Heart right ventricle (tissue), 16 donors: ENCODE measurements around the gene NR4A1. TPM values are rescaled to one million over a fixed set of nuclear protein-coding genes. Genes with fewer than 3 reads are reported as not detected.

Experiments used
- ATAC-seq, 8 donors: fragments of 200-7000 bp; cut with Tn5 transposase; one replicate each; pipeline ENCODE4 v1.9.1; 2020; ENCODE audit warnings: mild to moderate bottlenecking in 8 of 8, moderate library complexity in 8 of 8, moderate number of reproducible peaks in 1 of 8
- DNase-seq, 2 donors: peaks; one replicate each; pipeline ENCODE4 v3.0.0-alpha.2; 2020
- H3K27ac ChIP-seq, 10 donors: fragments of 200-600 bp; sonication (generic) in 2 of 10; one replicate each; pipeline versions ENCODE4 v1.5.0 to v1.8.0; 2020 to 2022; ENCODE audit warnings: mild to moderate bottlenecking in 3 of 10
- H3K27me3 ChIP-seq, 7 donors: fragments of 200-600 bp; one replicate each; pipeline ENCODE4 v1.8.0; 2021 to 2022; ENCODE audit warnings: mild to moderate bottlenecking in 2 of 7
- H3K36me3 ChIP-seq, 9 donors: fragments of 200-600 bp; sonication (generic) in 1 of 9; one replicate each; pipeline versions ENCODE4 v1.5.0 to v1.8.0; 2020 to 2022; ENCODE audit warnings: mild to moderate bottlenecking in 2 of 9
- H3K4me1 ChIP-seq, 9 donors: fragments of 200-600 bp; sonication (generic) in 1 of 9; one replicate each; pipeline versions ENCODE4 v1.5.0 to v1.8.0; 2020 to 2022; ENCODE audit warnings: mild to moderate bottlenecking in 4 of 9
- H3K4me3 ChIP-seq, 10 donors: fragments of 200-600 bp; sonication (generic) in 2 of 10; one replicate each; pipeline versions ENCODE4 v1.5.0 to v1.8.0; 2020 to 2022; ENCODE audit warnings: mild to moderate bottlenecking in 7 of 10, moderate library complexity in 2 of 10
- H3K9me3 ChIP-seq, 11 donors: fragments of 200-600 bp in 10 of 11; sonication (generic) in 2 of 11; one replicate each; pipeline versions ENCODE4 v1.5.0 to v1.8.0; 2013 to 2022; ENCODE audit warnings: mild to moderate bottlenecking in 2 of 11, control low read depth in 1 of 11, moderate library complexity in 1 of 11
- WGBS, 2 donors: extraction: QIAGEN DNeasy Blood & Tissue Kit; methylation state at CpG; one replicate each; pipeline ENCODE4 v1.1.7; 2013; ENCODE audit warnings: inconsistent platforms in 1 of 2; 5-methylcytosine and 5-hydroxymethylcytosine counted together
- intact Hi-C, 10 donors: fragments of 100-400 bp; cut with DNase I; formaldehyde crosslinking; loops; one replicate each; pipeline versions ENCODE4 v1.11.1 to v1.14.2; 2022
- polyA plus RNA-seq, 2 donors: library from polyadenylated mRNA; stranded (reverse); fragments of 200-250 nt; gene quantifications; one replicate each; pipeline ENCODE4 v1.2.3, GENCODE V29; 2013
- total RNA-seq, 10 donors: library from RNA; stranded (reverse); fragmentation: NEBNext Ultra II Directional in 3 of 10; extraction: Animal tissue kit (Norgen Biotek cat#: 25700) in 3 of 10; gene quantifications; one replicate each; pipeline versions ENCODE4 v1.2.1 to v1.2.4, GENCODE V29; 2021 to 2023
- TF ChIP-seq, protein P1 (sequence below), 9 donors: fragments of 200-600 bp; sonication (generic) in 2 of 9; IDR thresholded peaks; one replicate each; pipeline versions ENCODE4 v1.5.0 to v1.8.0; 2021 to 2022; ENCODE audit warnings: antibody characterized with exemption in 9 of 9, mild to moderate bottlenecking in 5 of 9, moderate library complexity in 1 of 9
- donor health status: Arrhythmogenic right ventricular cardiomyopathy.
- donor health status: ischemic (EF 13 %, LVEDD 7.1; RV severe dilation, severe dysfunction).
- donor health status: healthy with polysubstance abuse.
- donor health status: DM: no; HTN: yes; CAD: no.
- donor health status: DM: no; HTN: no; CAD: no.
- donor health status: ischemic (EF 25% LVEDD 6.9; RV normal size, moderate dysfunction).
- donor health status: ischemic (EF 25% LVEDD 5.7; RV mildly dilated, moderate dysfunction).
- donor health status: healthy.
- donor health status: DM: yes; HTN: yes; CAD: no.
- donor health status: Ischemic cardiomyopathy.
- donor health status: ischemic (EF 35%, LVEDD 5.7; RV mildly dilated, moderate dysfunction).
- donor health status: nonischemic (EF 11% LVEDD 7.7; RV severe dilation, severe dysfunction).
- donor health status: DM: yes; HTN: yes; CAD: no.
- donor health status: PGD.
- donor health status: ischemic (EF 29% LVEDD 5.4; RV normal size, mild dysfunction).
- donor health status: nonischemic (EF 23%, LVEDD 6.1; RV moderate dilation, normal function).

NR4A1 gene
- total and polyA plus RNA-seq, 12 donors = 34.6 to 588 (median 99.0) TPM

GRCh38 chr12:52041695-52042123 is 9.5 kb upstream of the NR4A1 start:
- ATAC-seq = peak in 7 of 8 donors; percentile 1 to 39 (median 14)
- peak in 1 of 2 donors; percentile 67 for DNase-seq
- no peak overlapping the region for H3K4me3 ChIP-seq
- peaks cover 40 to 97% (median 87%) of the 10 kb centered on the region in 9 donors for H3K4me1 ChIP-seq
- peak overlapping the region in 8 of 10 donors; percentile 91 to 100 (median 98) for H3K27ac ChIP-seq
- no peaks in the 10 kb centered on the region for H3K9me3 ChIP-seq
- intact Hi-C loops = no loop called here
- peaks cover 0 to 1% (median 0%) of the 10 kb centered on the region in 9 donors for H3K36me3 ChIP-seq
- no peaks in the 10 kb centered on the region for H3K27me3 ChIP-seq
- TF ChIP-seq, protein P1, sequence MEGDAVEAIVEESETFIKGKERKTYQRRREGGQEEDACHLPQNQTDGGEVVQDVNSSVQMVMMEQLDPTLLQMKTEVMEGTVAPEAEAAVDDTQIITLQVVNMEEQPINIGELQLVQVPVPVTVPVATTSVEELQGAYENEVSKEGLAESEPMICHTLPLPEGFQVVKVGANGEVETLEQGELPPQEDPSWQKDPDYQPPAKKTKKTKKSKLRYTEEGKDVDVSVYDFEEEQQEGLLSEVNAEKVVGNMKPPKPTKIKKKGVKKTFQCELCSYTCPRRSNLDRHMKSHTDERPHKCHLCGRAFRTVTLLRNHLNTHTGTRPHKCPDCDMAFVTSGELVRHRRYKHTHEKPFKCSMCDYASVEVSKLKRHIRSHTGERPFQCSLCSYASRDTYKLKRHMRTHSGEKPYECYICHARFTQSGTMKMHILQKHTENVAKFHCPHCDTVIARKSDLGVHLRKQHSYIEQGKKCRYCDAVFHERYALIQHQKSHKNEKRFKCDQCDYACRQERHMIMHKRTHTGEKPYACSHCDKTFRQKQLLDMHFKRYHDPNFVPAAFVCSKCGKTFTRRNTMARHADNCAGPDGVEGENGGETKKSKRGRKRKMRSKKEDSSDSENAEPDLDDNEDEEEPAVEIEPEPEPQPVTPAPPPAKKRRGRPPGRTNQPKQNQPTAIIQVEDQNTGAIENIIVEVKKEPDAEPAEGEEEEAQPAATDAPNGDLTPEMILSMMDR (IDR thresholded peaks at IDR 0.05) = peak in 3 of 9 donors; percentile 34 to 47 (median 36)
- WGBS, 2 donors = 55 to 56% methylated on average over 6 of the region's 6 CpGs

- intact Hi-C loops = no loop called here
- H3K4me1 ChIP-seq = peaks cover 44 to 100% (median 97%) of the 10 kb centered on the region in 9 donors
- peak overlapping the region in 3 of 10 donors; percentile 43 to 64 (median 55) for H3K4me3 ChIP-seq
- H3K9me3 ChIP-seq = no peaks in the 10 kb centered on the region
- TF ChIP-seq, protein P1 (IDR thresholded peaks at IDR 0.05) = no peak
- ATAC-seq (peak in 2 of 8 donors; percentile 1 to 4), DNase-seq (no peak)
- H3K27me3 ChIP-seq = no peaks in the 10 kb centered on the region
- H3K27ac ChIP-seq = peak overlapping the region; percentile 90 to 100 (median 96)
- H3K36me3 ChIP-seq = peaks cover 0 to 6% (median 0%) of the 10 kb centered on the region in 9 donors
- 46 to 61% methylated on average over 8 of the region's 8 CpGs for WGBS, 2 donors
These were observed 8.4 kb upstream of the NR4A1 start for GRCh38 chr12:52042706-52043385.

GRCh38 chr12:52043386-52044212 is 7.6 kb upstream of the NR4A1 start:
- ATAC-seq (peak; percentile 26 to 82 (median 63)), DNase-seq (peak; percentile 83 to 87)
- Histone ChIP-seq H3K36me3 (peaks cover 0 to 6% (median 0%) of the 10 kb centered on the region in 9 donors), H3K9me3 (no peaks in the 10 kb centered on the region), H3K27me3 (no peaks in the 10 kb centered on the region), H3K4me3 (peak overlapping the region; percentile 10 to 65 (median 48)), H3K4me1 (peaks cover 44 to 100% (median 94%) of the 10 kb centered on the region in 9 donors), H3K27ac (peak overlapping the region; percentile 90 to 100 (median 96))
- intact Hi-C loops = no loop called here
- 33 to 38% methylated on average over 21 of the region's 21 CpGs for WGBS, 2 donors
- TF ChIP-seq, protein P1 (IDR thresholded peaks at IDR 0.05) = no peak

GRCh38 chr12:52044292-52044983 is 6.8 kb upstream of the NR4A1 start:
- no peaks in the 10 kb centered on the region for H3K9me3 ChIP-seq
- peaks cover 0 to 6% (median 0%) of the 10 kb centered on the region in 9 donors for H3K36me3 ChIP-seq
- peak; percentile 87 to 93 for DNase-seq
- intact Hi-C loops = no loop called here
- peak overlapping the region; percentile 90 to 100 (median 96) for H3K27ac ChIP-seq
- peak overlapping the region; percentile 13 to 65 (median 48) for H3K4me3 ChIP-seq
- no peaks in the 10 kb centered on the region for H3K27me3 ChIP-seq
- WGBS, 2 donors = 14 to 27% methylated on average over 18 of the region's 18 CpGs
- ATAC-seq = peak; percentile 56 to 81 (median 70)
- H3K4me1 ChIP-seq = peaks cover 44 to 100% (median 90%) of the 10 kb centered on the region in 9 donors
- TF ChIP-seq, protein P1 (IDR thresholded peaks at IDR 0.05) = no peak
